Transverse colon (tissue), 4 donors: ENCODE data around the gene TOMM20L. TPM values are rescaled to one million over a fixed set of nuclear protein-coding genes. Genes with fewer than 3 reads are reported as not detected.

Experiments
- DNase-seq: peaks from one replicate; pipeline ENCODE4 v3.0.0-alpha.2; 2019
- H3K27ac ChIP-seq, 4 donors: fragments of 200-600 bp; sonication (generic); 2 replicates each; pipeline ENCODE4 v1.5.1; 2016 to 2018; ENCODE audit warnings: inconsistent platforms in 4 of 4
- H3K27me3 ChIP-seq: fragments of 200-600 bp; sonication (generic); 2 replicates; pipeline ENCODE4 v1.5.1; 2017; ENCODE audit warnings: inconsistent platforms
- H3K36me3 ChIP-seq, 4 donors: fragments of 200-600 bp; sonication (generic); 2 replicates each; pipeline ENCODE4 v1.5.1; 2017 to 2019; ENCODE audit warnings: inconsistent platforms in 4 of 4
- H3K4me1 ChIP-seq, 4 donors: fragments of 200-600 bp; sonication (generic); 2 replicates each; pipeline ENCODE4 v1.5.1; 2017 to 2020; ENCODE audit warnings: inconsistent platforms in 4 of 4
- H3K4me3 ChIP-seq, 4 donors: fragments of 200-600 bp; sonication (generic); 1 replicate in 1 of 4; 2 replicates in 3 of 4; pipeline versions ENCODE4 v1.5.1 to v1.6.1; 2017 to 2019; ENCODE audit warnings: inconsistent platforms in 4 of 4
- H3K9me3 ChIP-seq, 2 donors: fragments of 200-600 bp; sonication (generic); 2 replicates each; pipeline ENCODE4 v1.5.1; 2017 to 2019; ENCODE audit warnings: inconsistent platforms in 2 of 2
- EP300 ChIP-seq: sonication (generic); formaldehyde crosslinking; IDR thresholded peaks from one replicate; pipeline ENCODE4 v1.6.1; 2017; ENCODE audit warnings: antibody characterized with exemption, low read depth
- POLR2A ChIP-seq: fragments of 450-650 bp; IDR thresholded peaks from one replicate; pipeline ENCODE4 v1.6.1; 2016; ENCODE audit warnings: antibody characterized with exemption, mild to moderate bottlenecking, moderate library complexity
- POLR2AphosphoS5 ChIP-seq, 3 donors: sonication (generic); formaldehyde crosslinking; IDR thresholded peaks; one replicate each; pipeline ENCODE4 v1.6.1; 2016; ENCODE audit warnings: antibody characterized with exemption in 3 of 3
- WGBS, 2 donors: methylation state at CpG; one replicate each; pipeline ENCODE4 v1.1.5; 2018; ENCODE audit warnings: low coverage in 1 of 2; 5-methylcytosine and 5-hydroxymethylcytosine counted together
- in situ Hi-C, 4 donors: fragments of 200-750 bp; cut with MboI; loops; one replicate each; pipeline versions ENCODE4 v1.15.0 to v1.15.1; 2017; ENCODE audit warnings: low sequenced_read_pairs in 3 of 4, low pct_ligation_motif_present in 1 of 4, low pct_unique_long_range_greater_than_20kb in 1 of 4
- intact Hi-C: fragments of 100-400 bp; cut with DNase I; formaldehyde crosslinking; loops from one replicate; pipeline ENCODE4 v1.15.1; 2023; ENCODE audit warnings: low total_unique reads
- small RNA-seq, 4 donors: library from RNA; depleted of rRNA; stranded (forward); fragments of <200 nt; gene quantifications; one replicate each; pipeline ENCODE3, GENCODE V24; 2016
- total RNA-seq, 4 donors: library from RNA; depleted of rRNA; stranded (reverse); fragments of >200 nt; gene quantifications; one replicate each; pipeline ENCODE4 v1.1.0, GENCODE V29; 2016
- TF ChIP-seq, protein P1 (sequence below), 5 experiments: fragments of 200-600 bp in 3 of 5; fragments of 450-650 bp in 2 of 5; sonication (generic) in 3 of 5; IDR thresholded peaks; 1 replicate in 2 of 5; 2 replicates in 3 of 5; pipeline ENCODE4 v1.5.1; 2016 to 2017; ENCODE audit warnings: antibody characterized with exemption in 5 of 5, inconsistent platforms in 3 of 5, mild to moderate bottlenecking in 2 of 5, moderate library complexity in 1 of 5

TOMM20L gene
- total RNA-seq, 4 donors from 2014 or later: not detected

DNA sequence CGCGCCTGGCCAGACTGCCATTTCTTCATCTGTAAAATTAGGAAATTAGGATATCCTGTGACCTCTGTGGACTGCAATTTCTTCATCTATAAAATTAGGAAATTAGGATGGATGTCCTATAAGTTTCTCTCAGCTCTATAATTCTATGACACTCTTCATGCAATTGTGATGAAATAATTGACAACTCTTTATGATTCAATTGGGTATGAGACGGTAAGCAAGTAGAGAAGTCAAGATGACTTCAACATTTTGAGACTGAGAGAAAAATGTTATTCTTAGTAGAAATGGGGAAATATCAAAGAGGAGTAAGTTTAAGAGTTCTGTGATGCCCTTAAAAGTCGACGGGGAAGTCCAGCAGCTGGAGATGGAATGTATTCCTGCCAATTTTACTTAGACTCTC, 43.7 kb downstream of the TOMM20L start:
- Histone ChIP-seq H3K9me3 (no peaks in the 10 kb centered on the region), H3K4me1 (no peaks in the 10 kb centered on the region), H3K27me3 (no peaks in the 10 kb centered on the region), H3K4me3 (no peak overlapping the region), H3K36me3 (peaks cover 0 to 35% (median 8%) of the 10 kb centered on the region in 4 donors), H3K27ac (no peak overlapping the region)
- TF ChIP-seq POLR2A (no peak), EP300 (no peak), POLR2AphosphoS5 (IDR thresholded peaks at IDR 0.05) (no peak)
- TF ChIP-seq, protein P1, sequence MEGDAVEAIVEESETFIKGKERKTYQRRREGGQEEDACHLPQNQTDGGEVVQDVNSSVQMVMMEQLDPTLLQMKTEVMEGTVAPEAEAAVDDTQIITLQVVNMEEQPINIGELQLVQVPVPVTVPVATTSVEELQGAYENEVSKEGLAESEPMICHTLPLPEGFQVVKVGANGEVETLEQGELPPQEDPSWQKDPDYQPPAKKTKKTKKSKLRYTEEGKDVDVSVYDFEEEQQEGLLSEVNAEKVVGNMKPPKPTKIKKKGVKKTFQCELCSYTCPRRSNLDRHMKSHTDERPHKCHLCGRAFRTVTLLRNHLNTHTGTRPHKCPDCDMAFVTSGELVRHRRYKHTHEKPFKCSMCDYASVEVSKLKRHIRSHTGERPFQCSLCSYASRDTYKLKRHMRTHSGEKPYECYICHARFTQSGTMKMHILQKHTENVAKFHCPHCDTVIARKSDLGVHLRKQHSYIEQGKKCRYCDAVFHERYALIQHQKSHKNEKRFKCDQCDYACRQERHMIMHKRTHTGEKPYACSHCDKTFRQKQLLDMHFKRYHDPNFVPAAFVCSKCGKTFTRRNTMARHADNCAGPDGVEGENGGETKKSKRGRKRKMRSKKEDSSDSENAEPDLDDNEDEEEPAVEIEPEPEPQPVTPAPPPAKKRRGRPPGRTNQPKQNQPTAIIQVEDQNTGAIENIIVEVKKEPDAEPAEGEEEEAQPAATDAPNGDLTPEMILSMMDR (IDR thresholded peaks at IDR 0.05): no peak
- intact Hi-C loops (no loop called here), in situ Hi-C loops (no loop called here)
- 85 to 100% methylated on average over 5 of the region's 5 CpGs for WGBS, 2 donors
- DNase-seq: no peak

DNA sequence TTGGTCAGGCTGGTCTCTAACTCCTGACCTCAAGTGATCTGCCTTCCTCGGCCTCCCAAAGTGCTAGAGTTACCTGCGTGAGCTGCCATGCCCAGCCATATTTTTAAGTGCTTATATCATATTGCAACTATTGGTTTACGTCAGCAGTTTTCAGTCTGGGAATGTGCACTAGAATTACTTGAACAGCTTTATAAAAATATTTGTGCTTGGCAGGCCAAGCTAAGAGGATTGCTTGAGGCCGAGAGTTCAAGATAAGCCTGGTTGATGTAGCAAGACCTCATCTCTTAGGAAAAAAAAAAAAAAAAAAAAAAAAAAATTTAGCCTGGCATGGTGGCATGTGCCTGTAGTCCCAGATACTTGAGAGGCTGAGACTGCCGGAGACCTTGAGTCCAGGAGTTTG, 48.9 kb downstream of the TOMM20L start:
- in situ Hi-C loops (no loop called here), intact Hi-C loops (no loop called here)
- TF ChIP-seq EP300: no peak
- TF ChIP-seq POLR2AphosphoS5 (IDR thresholded peaks at IDR 0.05): no peak
- TF ChIP-seq POLR2A: no peak
- TF ChIP-seq, protein P1 (IDR thresholded peaks at IDR 0.05): no peak
- DNase-seq: no peak
- 81 to 100% methylated on average over 1 to 5 of the region's 5 CpGs for WGBS, 2 donors
- Histone ChIP-seq H3K4me3 (no peak overlapping the region), H3K27me3 (no peaks in the 10 kb centered on the region), H3K9me3 (no peaks in the 10 kb centered on the region), H3K36me3 (peaks cover 0 to 38% (median 12%) of the 10 kb centered on the region in 4 donors), H3K27ac (no peak overlapping the region), H3K4me1 (no peaks in the 10 kb centered on the region)

DNA sequence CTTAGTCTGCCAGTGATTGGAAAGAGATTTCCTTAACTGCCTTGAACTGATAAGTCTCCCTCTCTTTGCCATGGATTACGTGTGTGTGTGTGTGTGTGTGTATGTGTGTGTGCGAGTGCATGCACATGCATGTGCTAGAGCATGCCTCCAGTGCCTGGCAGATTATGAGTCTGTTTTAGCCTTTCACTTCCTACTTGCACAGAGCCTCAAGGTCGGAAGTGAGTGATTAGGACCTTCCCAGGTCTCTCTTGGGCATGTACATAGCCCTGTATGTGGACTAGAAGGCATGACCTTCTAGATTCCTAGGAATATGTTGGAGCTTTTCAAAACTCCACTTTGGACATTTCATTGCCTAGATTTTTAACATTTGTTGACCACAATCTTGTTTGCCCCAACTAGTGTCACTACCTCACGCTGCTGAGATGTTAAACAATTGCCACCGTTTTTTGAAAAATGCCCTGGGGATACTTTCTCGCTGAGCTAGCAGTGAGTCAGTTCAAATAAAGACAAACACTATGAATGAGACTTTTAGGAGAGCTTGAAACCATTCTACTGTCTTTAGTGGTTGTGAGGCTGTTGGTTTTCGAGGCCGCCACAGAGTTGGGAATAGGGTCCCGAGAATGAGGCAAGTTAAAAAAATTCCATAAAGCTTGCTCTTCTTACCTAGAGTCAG, 60.0 kb downstream of the TOMM20L start:
- Histone ChIP-seq H3K36me3 (peaks cover 0 to 66% (median 13%) of the 10 kb centered on the region in 4 donors), H3K27ac (no peak overlapping the region), H3K9me3 (no peaks in the 10 kb centered on the region), H3K4me3 (no peak overlapping the region), H3K4me1 (no peaks in the 10 kb centered on the region), H3K27me3 (no peaks in the 10 kb centered on the region)
- DNase-seq: no peak
- 79 to 87% methylated on average over 3 to 9 of the region's 9 CpGs for WGBS, 2 donors
- in situ Hi-C loops (no loop called here), intact Hi-C loops (no loop called here)
- TF ChIP-seq POLR2AphosphoS5 (IDR thresholded peaks at IDR 0.05) (no peak), EP300 (no peak), POLR2A (no peak)
- TF ChIP-seq, protein P1 (IDR thresholded peaks at IDR 0.05): no peak

Small RNAs within 50 kb of the gene (small RNA-seq; reads per million reads assigned to genes)
- gene RF00019: 0 reads per million in 4 donors

Other genes starting within 250 kb of the TOMM20L start
- gene ARMH4, start 243.7 kb upstream of the TOMM20L start, total RNA-seq: 1 to 10 TPM in 1 of 4 donors, under 1 TPM in 2, not detected in 1; 0.41 to 2.8 (median 0.48) TPM
- gene ACTR10, start 195.8 kb upstream of the TOMM20L start, total RNA-seq: 10 to 100 TPM; 14.7 to 51.9 (median 38.6) TPM
- 10 to 100 TPM; 38.5 to 87.3 (median 80.3) TPM for gene PSMA3, start 151.1 kb upstream of the TOMM20L start, total RNA-seq
- gene ARID4A, start 97.4 kb upstream of the TOMM20L start, total RNA-seq: 10 to 100 TPM; 20.6 to 46.4 (median 22.6) TPM
- 100 to 1,000 TPM in 1 of 4 donors, 10 to 100 TPM in 2, 1 to 10 TPM in 1; 9.7 to 158 (median 31.6) TPM for gene TIMM9, start 31.6 kb downstream of the TOMM20L start, total RNA-seq
- 10 to 100 TPM in 3 of 4 donors, 1 to 10 TPM in 1; 9.4 to 17.8 (median 12.5) TPM for gene KIAA0586, start 31.8 kb downstream of the TOMM20L start, total RNA-seq
- 1 to 10 TPM; 2.3 to 5.8 (median 3.3) TPM for gene DACT1, start 242.0 kb downstream of the TOMM20L start, total RNA-seq